Stimulated activated CD4-positive, alpha-beta T cell treated with anti-CD3 and anti-CD28 coated beads, Interleukin-4, amount 100 ng/mL, for 24 hours (primary cell): ENCODE results near the gene NOTUM.
A peak's percentile ranks its signal among the peaks of the same experiment; 100 is the strongest.
"Not testable (repeated sequence)": the region's sequence is repeated elsewhere in the genome, so short reads cannot be mapped to it uniquely, and the experiment has no call there.

Experiments
- DNase-seq: peaks from one replicate; pipeline ENCODE4 v3.0.0-alpha.2; 2020

NOTUM gene

DNA sequence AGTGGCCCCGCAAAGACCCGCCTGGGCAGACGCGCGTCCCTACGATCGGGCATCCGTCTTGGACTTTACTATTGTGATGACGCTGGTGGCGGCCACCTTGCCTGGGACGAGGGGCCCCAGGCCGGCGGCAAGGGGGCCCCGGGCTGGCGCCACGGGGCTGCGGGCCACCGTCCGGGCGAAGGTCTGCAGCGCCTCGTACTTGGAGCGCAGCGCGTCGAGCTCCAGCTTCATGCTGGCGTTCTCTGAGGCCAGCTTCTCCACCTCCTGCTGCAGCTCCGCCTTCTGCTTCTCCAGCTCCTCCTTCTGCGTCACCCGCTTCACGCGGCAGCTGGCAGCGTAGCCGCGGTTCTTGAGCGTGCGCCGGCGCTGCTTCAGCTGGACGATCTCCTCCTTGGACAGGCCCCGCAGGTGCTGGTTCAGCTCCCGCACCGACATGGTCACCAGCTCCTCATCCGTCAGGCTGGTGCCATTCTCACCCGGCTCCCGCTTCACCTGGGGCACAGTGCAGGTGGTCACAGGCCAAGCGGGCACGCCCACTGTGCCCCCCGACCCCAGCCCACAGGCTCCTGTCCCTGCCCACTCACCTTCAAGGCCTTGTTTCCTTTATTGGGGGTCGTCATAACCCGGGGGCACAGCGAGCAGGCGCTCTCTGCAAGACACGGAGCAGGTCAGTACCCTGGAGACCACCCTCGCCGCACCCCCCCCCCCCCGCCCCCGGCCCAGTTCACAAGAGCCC is 38.3 kb downstream of the NOTUM start:
- no peak for DNase-seq

GRCh38 chr17:81921996-81922565 is 38.9 kb downstream of the NOTUM start:
- no peak for DNase-seq

DNA sequence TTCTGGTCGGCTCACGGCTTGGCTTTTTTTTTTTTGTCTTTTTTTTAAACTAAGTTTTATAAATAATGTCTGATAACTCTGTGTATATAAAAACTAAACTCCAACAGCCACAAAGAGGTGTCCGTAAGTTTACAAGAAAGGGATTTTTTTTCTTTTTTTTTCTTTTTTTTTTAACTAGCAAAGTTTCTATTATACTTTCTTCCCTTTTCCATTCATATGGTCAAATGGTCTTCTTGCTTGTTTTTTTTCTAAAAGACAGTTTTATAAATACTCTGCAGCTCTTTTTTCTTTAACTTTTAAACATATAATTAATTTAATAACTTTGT is 39.5 kb downstream of the NOTUM start:
- no peak for DNase-seq

- DNase-seq = no peak
Measured at GRCh38 chr17:81920612-81921536, 40.1 kb downstream of the NOTUM start.

GRCh38 chr17:81918832-81919545 is 42.0 kb downstream of the NOTUM start:
- DNase-seq = no peak

GRCh38 chr17:81918333-81918669 is 42.7 kb downstream of the NOTUM start:
- DNase-seq = not testable (repeated sequence)

DNA sequence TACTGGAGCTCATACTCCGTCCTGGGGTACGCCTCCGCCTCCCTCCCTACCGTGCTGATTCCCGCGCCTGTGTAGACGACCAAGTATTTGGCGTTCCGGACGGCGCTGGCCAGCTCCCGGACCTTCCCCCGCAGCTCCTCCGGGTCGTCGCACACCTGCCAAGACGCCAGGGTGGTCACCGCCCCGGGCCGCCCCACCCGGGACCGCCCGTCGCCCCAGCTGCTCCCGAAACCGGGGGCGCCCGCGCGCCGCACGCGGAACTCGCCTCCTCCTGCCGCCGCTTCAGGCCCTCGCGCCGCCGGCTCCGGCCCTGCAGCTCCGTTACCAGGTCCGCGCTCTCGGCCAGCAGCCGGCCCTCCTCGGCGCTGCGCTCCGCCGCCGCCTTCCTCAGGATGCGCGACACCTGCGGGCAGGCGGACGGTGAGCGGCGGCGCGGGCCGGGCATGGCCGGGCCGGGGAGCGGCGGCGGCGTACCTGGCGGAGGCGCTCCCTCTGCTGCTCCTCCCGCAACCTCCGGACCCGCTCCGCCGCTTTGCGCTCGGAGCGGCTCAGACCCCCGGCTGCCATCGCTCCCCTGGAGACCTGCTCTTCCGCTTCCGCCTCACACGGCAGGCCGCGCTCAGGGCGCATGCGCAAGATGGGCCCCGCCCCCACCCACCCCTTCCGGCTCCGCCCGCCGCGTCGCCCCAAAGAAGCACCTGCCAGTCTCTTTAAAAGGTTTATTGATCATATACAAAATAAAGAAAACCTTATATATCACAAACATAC is 43.2 kb downstream of the NOTUM start, which contains the start of gene SIRT7:
Gene SIRT7 (minus strand): TSS at position 612 of the 768 bp plus-strand sequence. CDS start 45 bp downstream, at position 567.
- DNase-seq = peak; percentile 78

- no peak for DNase-seq
Measured at GRCh38 chr17:81916234-81917001, 44.6 kb downstream of the NOTUM start.

DNA sequence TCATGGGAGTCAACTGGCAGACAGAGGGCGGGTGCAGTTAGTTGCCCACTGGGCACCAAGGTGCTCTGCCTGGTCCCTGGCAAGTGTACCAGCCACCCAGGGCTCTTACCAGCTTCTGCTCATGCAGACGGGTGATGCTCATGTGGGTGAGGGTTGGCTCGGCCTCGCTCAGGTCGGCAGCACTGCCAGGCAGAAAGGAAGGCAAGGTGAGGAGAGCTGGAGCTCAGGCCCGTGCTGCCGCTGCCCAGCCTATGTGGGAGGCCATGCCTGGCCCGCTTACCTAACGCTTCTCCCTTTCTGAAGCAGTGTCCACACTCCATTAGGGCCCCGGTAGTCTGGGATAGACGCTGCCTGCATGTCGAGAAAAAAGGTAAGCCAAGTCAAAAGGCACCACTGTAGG is 45.7 kb downstream of the NOTUM start:
- DNase-seq = no peak

GRCh38 chr17:81914103-81914850 is 46.7 kb downstream of the NOTUM start:
- DNase-seq = no peak

DNA sequence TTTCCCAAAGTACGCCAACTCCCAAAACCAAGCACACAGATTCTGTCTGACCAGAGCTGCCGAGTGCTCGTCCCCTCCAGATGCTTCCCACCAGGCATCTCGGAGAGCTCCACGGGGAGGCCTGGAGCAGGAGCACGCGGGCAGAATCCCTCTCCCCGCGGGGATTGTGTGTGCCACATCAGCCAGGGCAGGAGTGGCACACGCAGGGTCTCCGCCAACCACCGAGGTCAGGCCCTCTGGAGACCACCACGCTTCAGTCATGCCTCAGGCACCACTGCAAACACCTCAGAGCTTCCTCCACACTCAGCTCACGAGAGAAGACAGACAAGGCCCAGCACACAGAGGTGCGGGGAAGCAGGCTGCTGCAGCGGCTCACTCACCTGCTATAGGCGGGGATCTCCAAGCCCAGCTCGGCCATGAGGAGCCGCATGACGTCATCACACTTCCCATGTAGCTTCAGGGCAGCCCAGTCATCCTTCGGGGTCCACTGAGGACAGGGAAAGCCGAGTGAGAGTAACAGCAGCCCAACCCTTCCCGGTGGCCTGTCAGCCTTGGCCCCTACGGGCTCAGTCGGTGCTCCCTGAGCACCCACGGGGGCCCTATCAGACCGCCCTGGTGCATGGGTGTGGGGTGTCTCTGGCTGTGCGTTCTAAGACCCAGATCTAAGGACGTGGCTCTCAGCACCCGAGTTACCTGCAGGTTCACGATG is 47.4 kb downstream of the NOTUM start:
- no peak for DNase-seq

DNA sequence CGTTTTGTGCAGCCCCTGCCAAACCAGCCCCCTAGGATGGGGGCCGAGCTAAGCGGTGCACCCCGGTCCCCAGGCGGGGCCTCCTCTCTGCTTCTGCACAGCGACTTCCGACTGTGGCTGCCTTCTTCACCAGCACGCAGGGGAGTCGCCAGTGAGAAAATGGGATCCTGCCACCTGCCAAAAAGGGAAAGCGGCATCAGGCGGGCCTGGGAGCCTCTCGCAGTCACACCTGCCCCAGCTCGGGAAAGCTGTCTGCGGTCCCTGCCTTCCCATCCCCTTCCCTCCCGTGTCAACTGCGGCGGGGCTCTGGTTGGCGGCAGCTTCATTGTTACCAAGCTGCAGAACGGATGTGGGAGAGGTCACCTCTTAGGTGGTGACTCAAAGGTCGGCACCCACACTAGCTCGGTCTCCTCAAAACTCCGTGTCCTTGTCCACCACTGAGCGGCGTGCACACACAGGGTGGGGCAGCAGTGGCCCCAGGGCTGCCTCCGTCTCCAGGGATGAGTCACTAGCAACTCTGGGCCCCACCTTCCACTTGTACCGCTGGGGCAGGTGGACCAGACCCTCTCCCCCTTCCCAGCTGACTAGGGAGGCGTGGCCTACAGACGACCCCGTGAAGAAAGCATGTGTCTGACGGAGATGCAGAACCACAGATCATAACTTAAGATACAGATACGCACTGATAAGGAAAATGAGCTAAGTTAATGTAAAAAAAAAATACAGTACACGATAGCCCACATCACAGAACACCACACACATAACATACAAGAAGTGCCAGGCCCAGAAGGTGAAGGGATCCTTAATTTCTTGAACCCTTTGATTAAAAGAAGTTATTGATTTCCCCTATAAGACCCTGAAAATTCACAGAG is 48.3 kb downstream of the NOTUM start:
- DNase-seq = no peak

DNA sequence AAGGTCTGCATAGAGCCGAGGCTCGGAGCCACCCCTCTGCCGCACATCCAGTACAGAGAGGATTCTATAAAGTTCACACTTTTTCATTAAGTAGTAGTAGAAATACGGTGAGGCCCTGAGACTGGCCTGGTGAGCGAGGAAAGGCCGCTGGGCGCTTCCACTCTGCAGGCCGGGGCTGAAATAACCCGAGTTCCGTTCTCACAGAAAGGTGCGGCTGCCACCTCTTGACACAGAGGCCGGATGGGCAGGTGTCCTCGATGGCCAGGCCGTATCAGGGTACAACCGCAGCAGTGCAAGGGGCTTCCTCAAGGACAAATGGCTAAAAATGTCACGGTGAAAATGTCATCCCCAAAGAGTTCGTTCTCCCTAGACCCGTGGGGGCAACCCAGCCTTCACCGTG is 49.0 kb downstream of the NOTUM start:
- no peak for DNase-seq

GRCh38 chr17:81911277-81911961 is 49.6 kb downstream of the NOTUM start, which contains the start of gene PCYT2:
PCYT2 (minus strand) TSS chr17:81911399; CDS start chr17:81911355, 44 bp downstream.
- peak; percentile 93 for DNase-seq

DNA sequence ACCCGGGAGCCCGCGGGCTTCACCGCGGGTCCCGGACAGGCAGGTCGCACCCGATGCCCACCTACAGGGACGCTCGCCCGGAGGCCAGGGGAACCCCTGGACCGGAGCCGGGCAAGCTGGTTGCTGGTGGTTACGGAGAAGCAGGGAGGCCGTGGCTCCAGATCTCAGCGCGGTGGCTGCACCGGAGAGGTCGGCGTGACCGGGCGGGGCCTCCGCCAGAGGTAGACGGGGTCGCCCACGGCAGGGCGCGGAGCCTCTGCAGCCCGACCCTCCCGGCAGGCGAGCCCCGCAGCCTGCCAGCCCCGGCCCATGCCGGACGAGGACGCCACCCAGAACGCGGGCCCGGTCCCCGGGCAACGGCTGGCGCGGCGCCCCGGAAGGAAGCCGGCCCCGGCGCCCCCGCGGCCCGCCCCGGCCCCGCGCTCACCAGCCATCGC is 50.1 kb downstream of the NOTUM start:
- DNase-seq = peak; percentile 28

DNA sequence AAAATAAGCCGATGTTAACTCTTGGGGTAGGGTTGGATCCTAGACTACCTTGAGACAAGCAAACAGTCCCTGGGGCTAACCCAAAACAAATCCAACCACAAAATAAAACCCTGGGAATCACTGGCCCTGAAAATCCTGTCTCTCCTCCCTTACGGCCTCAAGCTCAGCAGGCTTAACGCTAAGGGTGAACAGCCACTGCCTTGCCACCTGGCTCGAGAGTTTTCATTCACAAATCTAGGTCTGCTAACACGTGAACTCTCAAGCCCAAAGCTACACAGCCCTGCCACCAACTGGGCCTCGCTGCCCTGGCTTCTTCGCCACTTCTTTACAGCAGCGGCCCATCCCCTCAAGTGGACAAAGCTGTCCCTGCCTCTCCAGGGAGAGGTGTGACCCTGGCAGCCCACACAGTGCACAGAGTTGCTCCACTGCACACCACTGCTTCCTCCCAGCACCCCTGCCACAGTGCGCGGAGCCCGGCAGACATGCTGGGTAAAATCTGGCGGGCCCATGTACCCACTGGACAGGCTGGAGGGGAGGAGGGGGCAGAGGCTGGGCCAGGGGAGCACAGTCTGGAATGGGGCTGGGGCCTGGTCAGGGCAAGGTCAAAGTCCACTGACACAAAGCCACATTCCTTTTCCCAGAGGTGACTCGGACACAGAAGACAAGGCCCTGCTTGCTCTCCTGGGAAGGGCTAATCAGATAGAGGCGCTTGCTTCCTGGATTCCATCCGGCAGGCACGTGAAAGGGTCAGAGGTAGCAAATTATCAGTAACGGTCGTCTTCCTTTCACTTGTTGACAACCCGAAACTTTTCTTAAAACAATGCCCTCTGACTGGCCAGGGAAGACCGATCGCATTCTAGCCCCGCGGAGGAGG is 50.8 kb downstream of the NOTUM start:
- DNase-seq = no peak

DNA sequence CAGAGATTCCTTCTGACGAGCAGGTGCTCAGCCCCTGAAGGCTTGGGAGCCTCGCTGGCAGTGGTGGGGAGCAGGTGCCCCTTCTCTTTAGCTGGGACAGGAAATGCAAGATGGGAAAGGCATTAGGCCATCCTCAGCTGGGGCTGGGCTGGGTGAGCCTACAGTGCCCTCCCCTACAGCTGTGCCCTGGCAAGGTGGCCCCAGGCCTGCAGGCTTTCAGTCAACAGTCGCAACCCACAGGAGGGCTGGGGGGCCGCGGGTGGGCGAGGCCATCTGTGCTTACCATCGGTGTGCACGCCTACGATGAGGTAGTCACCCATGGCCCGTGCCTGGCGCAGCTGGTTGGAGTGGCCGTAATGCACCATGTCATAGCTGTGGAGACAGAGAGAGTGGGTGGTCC is 51.8 kb downstream of the NOTUM start:
- no peak for DNase-seq
